Effector CD4-positive, alpha-beta T cell (primary cell): Measurements from ENCODE around the gene ZNFX1.
"Not testable (repeated sequence)": the region's sequence is repeated elsewhere in the genome, so short reads cannot be mapped to it uniquely, and the experiment has no call there.

Experiments used
- DNase-seq: peaks from one replicate; pipeline ENCODE4 v3.0.0-alpha.2; 2020
- total RNA-seq: gene quantifications from one replicate; lab custom pipeline; 2026; lab: John Stamatoyannopoulos, UW

The ZNFX1 gene
- 229 reads per million, percentile 93 among the genes with 10 or more reads in this experiment for total RNA-seq

- DNase-seq = peak; percentile 98
Observed at GRCh38 chr20:49278036-49278817, at the start of gene ZNFX1. TSS of gene ZNFX1 (minus strand) at chr20:49278057. CDS start at chr20:49275839, 2,218 bp downstream.

- DNase-seq = no peak
Observed at GRCh38 chr20:49326026-49326425, 48.2 kb upstream of the ZNFX1 start.

GRCh38 chr20:49324306-49324705 is 46.4 kb upstream of the ZNFX1 start:
- DNase-seq = no peak

- no peak for DNase-seq
Observed at GRCh38 chr20:49323622-49324238, 45.9 kb upstream of the ZNFX1 start.

GRCh38 chr20:49320460-49320859 is 42.6 kb upstream of the ZNFX1 start:
- DNase-seq = no peak

- no peak for DNase-seq
Observed at GRCh38 chr20:49319208-49319809, 41.5 kb upstream of the ZNFX1 start.

- no peak for DNase-seq
Observed at GRCh38 chr20:49318430-49319207, 40.8 kb upstream of the ZNFX1 start.

- DNase-seq = no peak
Observed at GRCh38 chr20:49318091-49318429, 40.2 kb upstream of the ZNFX1 start.

GRCh38 chr20:49316704-49317103 is 38.8 kb upstream of the ZNFX1 start:
- DNase-seq = no peak

- no peak for DNase-seq
Observed at GRCh38 chr20:49315580-49315979, 37.7 kb upstream of the ZNFX1 start.

GRCh38 chr20:49314052-49314451 is 36.2 kb upstream of the ZNFX1 start:
- not testable (repeated sequence) for DNase-seq

GRCh38 chr20:49313283-49313682 is 35.4 kb upstream of the ZNFX1 start:
- no peak for DNase-seq

GRCh38 chr20:49312661-49313060 is 34.8 kb upstream of the ZNFX1 start:
- no peak for DNase-seq

- DNase-seq = no peak
Observed at GRCh38 chr20:49310705-49311104, 32.8 kb upstream of the ZNFX1 start.

GRCh38 chr20:49308875-49309274 is 31.0 kb upstream of the ZNFX1 start:
- DNase-seq = no peak

GRCh38 chr20:49306903-49307620 is 29.2 kb upstream of the ZNFX1 start:
- DNase-seq = no peak

GRCh38 chr20:49303065-49303552 is 25.3 kb upstream of the ZNFX1 start:
- no peak for DNase-seq

- DNase-seq = no peak
Observed at GRCh38 chr20:49297605-49298530, 20.0 kb upstream of the ZNFX1 start.

GRCh38 chr20:49294002-49294654 is 16.3 kb upstream of the ZNFX1 start:
- not testable (repeated sequence) for DNase-seq

GRCh38 chr20:49293122-49293521 is 15.3 kb upstream of the ZNFX1 start:
- DNase-seq = no peak

- DNase-seq = no peak
Observed at GRCh38 chr20:49292010-49292409, 14.2 kb upstream of the ZNFX1 start.
